HEK293T (cell line): Measurements from ENCODE around the gene CCDC77.

Experiments
- FOXK2 ChIP-seq: fragments of 450-650 bp; IDR thresholded peaks from 2 replicates; pipeline ENCODE4 v1.6.1; 2016; ENCODE audit warnings: mild to moderate bottlenecking
- L3MBTL2 ChIP-seq: fragments of 450-650 bp; conservative IDR thresholded peaks from 2 replicates; pipeline ENCODE4 v1.6.1; 2016; ENCODE audit warnings: mild to moderate bottlenecking
- SUZ12 ChIP-seq: fragments of 450-650 bp; IDR thresholded peaks from 2 replicates; pipeline ENCODE4 v1.6.1; 2016; ENCODE audit warnings: mild to moderate bottlenecking

DNA sequence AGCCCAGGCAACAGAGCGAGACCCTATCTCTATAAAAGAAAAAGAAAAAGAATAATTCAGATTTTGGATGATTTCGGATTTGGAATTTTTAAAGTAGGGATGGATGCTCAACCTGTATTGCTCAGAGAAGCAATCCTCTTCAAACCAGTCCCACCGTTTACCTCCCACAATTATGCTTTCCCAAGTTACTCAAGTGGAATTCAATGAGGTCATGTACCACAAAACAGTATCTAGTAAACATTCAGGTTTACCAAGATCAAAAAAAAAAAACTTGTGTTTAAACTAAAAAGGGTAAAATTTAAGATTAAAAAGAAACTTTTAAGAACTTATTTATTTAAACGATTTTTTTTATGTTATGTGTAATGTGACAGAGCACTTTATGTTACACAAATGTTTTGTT is 14.8 kb upstream of the CCDC77 start:
- no peak for TF ChIP-seq FOXK2
- no peak for TF ChIP-seq SUZ12
- TF ChIP-seq L3MBTL2, result no peak
